Hematopoietic multipotent progenitor cell (in vitro differentiated cells): ENCODE measurements around the gene DIAPH1. TPM values are rescaled to one million over a fixed set of nuclear protein-coding genes. Genes with fewer than 3 reads are reported as not detected.

Experiments used
- DNase-seq, 3 donors: peaks; one replicate each; pipeline ENCODE4 v3.0.0-alpha.2; 2011 to 2015; ENCODE audit warnings: low read depth in 2 of 3, low spot score in 2 of 3
- total RNA-seq: library from RNA; depleted of rRNA; stranded (reverse); fragments of >200 nt; gene quantifications from one replicate; pipeline ENCODE4 v1.2.3, GENCODE V29; 2012

DIAPH1 gene
- total RNA-seq, 1 donor, result 41.5 TPM

DNA sequence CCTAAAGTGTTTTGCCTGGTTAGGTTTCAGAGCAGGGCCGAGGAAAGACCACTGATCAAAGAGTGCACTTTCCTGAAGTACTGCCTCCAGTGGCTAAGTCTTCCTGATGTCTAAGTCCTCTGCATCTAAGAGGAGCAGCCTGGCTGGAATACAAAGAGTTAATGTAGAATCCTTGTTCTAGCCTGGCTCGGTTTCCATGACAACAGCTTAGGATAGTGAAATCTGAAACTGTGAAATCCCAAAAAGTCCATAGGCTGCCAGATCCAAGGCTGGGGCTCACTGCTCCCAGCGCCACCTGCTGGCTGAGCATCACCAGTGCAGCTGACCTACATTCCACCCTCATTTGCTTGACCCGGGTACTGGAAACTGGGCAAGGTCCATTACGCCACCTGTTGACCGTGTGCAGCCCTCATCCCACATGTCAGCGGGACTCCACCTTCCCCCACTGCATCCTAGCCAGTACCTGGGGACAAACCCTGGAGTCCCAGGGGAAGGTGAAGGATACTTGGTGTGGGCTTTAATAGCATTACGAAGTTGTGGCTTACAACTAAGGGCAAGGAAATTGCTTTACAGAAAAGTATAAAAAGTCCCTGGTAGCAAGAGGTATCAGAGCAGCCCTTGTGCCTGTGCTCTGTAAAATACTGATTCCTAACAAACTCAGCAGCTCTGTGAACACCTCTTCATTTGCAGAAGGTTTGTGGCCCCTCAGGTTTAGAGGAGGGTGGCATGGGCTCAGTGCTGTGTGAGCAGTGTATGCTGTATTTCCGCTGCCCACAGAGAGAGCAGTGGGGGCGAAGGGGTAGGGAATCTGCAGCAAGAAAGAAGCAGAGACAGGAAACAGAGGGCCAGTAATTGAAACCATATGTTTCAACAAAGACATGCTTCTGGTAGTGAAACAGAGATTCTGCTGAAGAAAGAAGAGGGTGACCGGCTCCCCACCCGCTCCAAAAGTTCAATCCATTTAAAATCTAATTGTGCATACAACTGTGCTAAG, 93.9 kb downstream of the DIAPH1 start:
- DNase-seq, result peak; percentile 39 to 74 (median 70)

DNA sequence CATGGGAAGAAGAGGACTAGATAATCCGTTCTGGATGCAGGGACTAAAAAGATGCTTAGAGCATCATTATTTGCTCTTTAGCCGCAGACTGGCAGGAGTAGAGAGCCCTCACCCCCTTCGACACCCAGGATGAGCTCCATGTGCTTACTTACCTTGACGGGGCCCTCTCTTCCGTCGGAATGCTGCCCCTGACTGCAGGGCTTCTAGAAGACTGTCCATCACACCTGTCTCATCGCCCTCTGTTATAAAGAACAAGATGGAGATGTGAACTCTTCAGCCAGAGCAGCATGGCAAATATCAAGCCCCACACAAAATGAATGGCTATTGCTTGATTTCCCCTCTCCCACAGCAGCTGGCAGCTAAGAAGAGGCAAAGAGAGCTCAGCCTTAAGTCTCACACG, 94.8 kb downstream of the DIAPH1 start:
- no peak for DNase-seq

DNA sequence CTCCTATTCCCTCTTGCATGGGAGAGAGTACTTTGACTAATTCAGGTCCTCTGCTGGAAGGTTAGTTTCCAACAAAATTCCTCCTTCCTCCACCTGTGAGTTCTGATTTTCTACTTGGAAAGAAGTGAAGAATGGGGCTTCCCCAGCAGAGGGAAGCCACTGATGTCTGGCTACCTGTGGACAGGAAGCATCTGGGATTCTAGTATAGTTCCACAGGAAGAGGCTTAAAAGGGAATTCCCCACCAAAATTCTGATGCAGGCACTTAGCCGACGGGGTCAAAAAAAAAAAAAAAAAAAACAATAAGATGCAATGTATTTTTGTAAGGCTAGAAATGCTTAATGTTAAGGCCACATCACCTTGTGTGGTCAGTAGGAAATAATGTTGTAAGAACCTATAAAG, 96.5 kb downstream of the DIAPH1 start:
- DNase-seq, result no peak

DNA sequence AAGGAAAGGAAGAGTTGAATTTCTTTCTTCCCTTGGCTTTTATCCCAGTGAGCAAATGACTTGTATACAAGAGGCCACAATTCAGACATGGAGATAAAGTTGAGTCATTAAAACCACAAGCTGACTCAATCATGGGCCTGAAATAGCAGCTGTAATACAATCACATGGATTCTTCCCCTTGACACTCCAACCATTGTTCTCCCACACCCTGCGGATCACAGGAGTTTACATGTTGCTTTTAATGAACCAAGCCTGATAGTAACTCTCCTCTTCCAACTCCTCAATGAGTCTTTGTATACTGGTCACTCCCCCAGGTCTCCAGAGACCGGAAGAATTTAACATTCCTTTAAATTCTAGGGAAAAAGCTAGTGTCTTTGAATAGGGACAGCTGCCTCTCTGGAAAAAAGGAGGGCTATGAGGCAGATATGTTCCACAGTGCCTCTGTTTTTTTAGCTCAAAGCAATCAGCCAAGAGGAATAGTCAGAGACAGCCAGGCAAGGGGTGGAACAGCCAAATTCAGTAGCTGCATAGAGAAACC, 97.5 kb downstream of the DIAPH1 start:
- DNase-seq, result peak in 2 of 3 donors; percentile 38 to 58

GRCh38 chr5:141519605-141520565, 98.9 kb downstream of the DIAPH1 start:
- DNase-seq, result no peak

GRCh38 chr5:141518618-141519015, 100.2 kb downstream of the DIAPH1 start:
- no peak for DNase-seq

GRCh38 chr5:141517880-141518617, 100.8 kb downstream of the DIAPH1 start:
- no peak for DNase-seq

DNA sequence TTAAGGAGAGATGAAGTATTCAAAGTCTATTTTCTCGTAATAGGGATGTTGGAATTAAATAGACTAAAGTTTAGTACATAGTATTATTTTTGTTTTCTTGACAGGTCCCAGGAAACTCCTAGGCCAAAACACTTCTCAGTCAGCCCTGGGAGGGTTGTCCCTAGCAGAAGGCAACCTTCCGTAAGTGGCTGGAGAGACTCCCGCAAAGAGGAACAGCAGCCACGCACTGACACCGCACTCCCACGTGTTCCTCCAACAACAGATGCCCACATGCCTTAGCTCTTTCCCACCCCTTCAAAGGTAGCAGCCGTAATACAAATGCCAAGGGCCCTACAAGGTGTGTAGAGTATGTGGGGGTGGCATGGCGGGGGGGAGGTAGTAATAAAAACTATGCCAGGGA, 101.5 kb downstream of the DIAPH1 start:
- no peak for DNase-seq

DNA sequence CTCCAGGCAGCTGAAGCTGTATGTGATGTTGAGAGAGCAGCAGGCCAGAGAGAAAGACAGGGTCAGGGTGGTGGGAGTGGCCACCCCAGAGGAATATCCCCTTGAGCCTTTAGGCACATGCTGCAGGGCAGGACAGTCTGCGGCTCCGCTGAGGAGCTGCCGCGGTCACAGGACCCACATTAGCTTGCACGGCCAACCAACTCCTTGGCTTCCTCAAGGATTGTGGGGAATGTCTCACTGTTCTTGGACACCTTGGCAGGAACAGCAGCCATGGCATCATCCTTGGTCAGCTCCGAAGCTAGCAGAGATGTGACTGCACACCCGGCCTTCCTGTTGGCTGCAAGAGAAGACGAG, 102.2 kb downstream of the DIAPH1 start:
- no peak for DNase-seq

DNA sequence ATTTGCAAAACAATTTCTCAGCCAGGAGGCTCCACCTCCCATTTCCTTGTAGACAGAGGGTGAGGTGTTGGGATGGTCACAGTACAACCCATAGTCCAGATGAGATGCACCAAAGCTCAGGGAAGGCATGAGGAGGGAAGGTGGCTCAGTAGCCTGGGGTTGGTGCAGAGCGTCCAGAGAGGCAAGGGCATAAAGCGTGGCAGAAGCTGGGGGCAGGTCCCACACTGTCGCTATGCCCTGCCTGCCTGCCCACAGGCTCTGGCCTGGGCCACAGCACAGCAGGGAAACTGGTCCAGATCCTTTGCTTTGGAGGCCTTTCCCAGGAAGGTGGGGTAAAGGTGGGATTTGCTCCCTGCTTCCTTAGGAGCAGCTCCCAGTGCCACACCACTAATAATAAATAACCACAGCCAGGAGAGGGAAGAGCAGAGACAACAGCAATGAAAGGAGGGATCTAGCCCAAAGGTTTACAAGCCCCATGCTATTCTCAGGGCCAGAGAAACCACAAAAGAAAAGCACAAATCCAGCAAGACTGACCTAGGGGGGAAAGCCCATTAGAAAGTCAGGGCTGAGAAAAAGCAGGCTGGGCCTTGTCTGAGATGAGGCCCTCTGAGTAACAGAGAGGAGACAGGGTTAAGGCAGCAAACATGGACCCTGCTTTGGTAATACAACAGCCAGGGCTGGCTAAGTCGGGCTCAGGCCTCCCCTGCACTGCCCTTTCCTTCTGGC, 102.7 kb downstream of the DIAPH1 start:
- DNase-seq, result no peak

DNA sequence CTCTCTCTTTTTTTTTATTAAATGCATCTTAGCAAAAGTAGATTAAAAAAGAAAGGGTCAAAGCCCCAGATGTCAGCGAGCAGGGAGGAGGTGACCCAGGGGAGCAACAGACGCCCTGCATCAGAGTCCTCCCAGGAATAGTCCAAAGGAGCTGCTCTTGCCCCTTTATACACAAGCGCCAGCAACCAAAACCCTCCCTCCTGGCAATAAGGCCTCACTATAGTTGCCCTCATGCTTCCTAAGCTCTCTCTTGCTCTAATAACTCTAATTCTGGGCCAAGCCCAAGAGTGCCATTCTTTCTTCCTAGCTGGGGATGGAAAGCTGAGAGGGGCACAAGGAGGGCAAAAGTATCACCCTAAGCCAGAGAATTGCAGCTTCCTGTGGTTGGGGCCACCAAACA, 103.7 kb downstream of the DIAPH1 start:
- no peak for DNase-seq

- DNase-seq, result no peak
Observed at GRCh38 chr5:141514330-141515133, 104.3 kb downstream of the DIAPH1 start.

GRCh38 chr5:141513627-141514329, 105.0 kb downstream of the DIAPH1 start:
- DNase-seq, result peak in 2 of 3 donors; percentile 74 to 84

GRCh38 chr5:141512911-141513626, 105.7 kb downstream of the DIAPH1 start:
- DNase-seq, result peak in 2 of 3 donors; percentile 35 to 56

DNA sequence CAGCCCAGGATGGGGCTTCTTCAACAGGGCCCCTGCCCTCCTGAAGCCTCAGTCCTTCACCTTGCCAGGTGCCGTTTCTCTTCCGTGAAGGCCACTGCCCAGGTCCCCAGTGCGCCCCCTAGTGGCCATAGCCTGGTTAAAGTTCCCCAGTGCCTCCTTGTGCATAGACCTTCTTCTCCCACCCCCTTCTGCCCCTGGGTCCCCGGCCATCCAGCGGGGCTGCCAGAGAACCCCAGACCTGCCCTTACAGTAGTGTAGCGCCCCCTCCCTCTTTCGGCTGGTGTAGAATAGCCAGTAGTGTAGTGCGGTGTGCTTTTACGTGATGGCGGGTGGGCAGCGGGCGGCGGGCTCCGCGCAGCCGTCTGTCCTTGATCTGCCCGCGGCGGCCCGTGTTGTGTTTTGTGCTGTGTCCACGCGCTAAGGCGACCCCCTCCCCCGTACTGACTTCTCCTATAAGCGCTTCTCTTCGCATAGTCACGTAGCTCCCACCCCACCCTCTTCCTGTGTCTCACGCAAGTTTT, 106.3 kb downstream of the DIAPH1 start:
- DNase-seq, result peak; percentile 63 to 86 (median 74)

GRCh38 chr5:141511771-141512325, 107.0 kb downstream of the DIAPH1 start:
- no peak for DNase-seq
